HCT116 (cell line): ENCODE data around the gene TRIM37. TPM values are rescaled to one million over a fixed set of nuclear protein-coding genes. Genes with fewer than 3 reads are reported as not detected.

Experiments
- CEBPB ChIP-seq: IDR thresholded peaks from 2 replicates; pipeline ENCODE4 v1.6.1; 2012; ENCODE audit warnings: low read depth
- EGR1 ChIP-seq: IDR thresholded peaks from 2 replicates; pipeline ENCODE4 v1.6.1; 2012; ENCODE audit warnings: low read depth
- ELF1 ChIP-seq: IDR thresholded peaks from 2 replicates; pipeline ENCODE4 v1.6.1; 2012; ENCODE audit warnings: low read depth, borderline replicate concordance
- EZH2 ChIP-seq: fragments of 200-600 bp; sonication (generic); IDR thresholded peaks from 2 replicates; pipeline ENCODE4 v1.6.1; 2017; ENCODE audit warnings: antibody characterized with exemption, mixed run types
- EZH2phosphoT487 ChIP-seq: fragments of 200-600 bp; IDR thresholded peaks from 2 replicates; pipeline ENCODE4 v1.6.1; 2018; ENCODE audit warnings: antibody characterized with exemption, borderline replicate concordance
- FOSL1 ChIP-seq: IDR thresholded peaks from 2 replicates; pipeline ENCODE4 v1.6.1; 2012; ENCODE audit warnings: low read depth
- JUND ChIP-seq: IDR thresholded peaks from 2 replicates; pipeline ENCODE4 v1.6.1; 2012
- POLR2A ChIP-seq: IDR thresholded peaks from 2 replicates; pipeline ENCODE4 v1.7.0; 2011; ENCODE audit warnings: borderline replicate concordance; ENCODE audit not compliant: insufficient read depth, insufficient read length; ENCODE audit errors: extremely low read depth
- POLR2AphosphoS5 ChIP-seq: IDR thresholded peaks from 2 replicates; pipeline ENCODE4 v1.6.1; 2011; ENCODE audit warnings: mild to moderate bottlenecking, low read depth, low read length, moderate library complexity
- SP1 ChIP-seq: IDR thresholded peaks from 2 replicates; pipeline ENCODE4 v1.6.1; 2012; ENCODE audit warnings: low read depth
- SRF ChIP-seq: IDR thresholded peaks from 2 replicates; pipeline ENCODE4 v1.6.1; 2012; ENCODE audit warnings: low read depth
- TCF7L2 ChIP-seq: IDR thresholded peaks from 2 replicates; pipeline ENCODE4 v1.7.0; 2011; ENCODE audit warnings: borderline replicate concordance, inconsistent platforms; ENCODE audit not compliant: insufficient read depth, insufficient read length; ENCODE audit errors: extremely low read depth
- total RNA-seq: library from RNA; stranded (reverse); gene quantifications from one replicate; pipeline ENCODE4 v1.2.1, GENCODE V29; 2021; ENCODE audit not compliant: unreplicated experiment
- TF ChIP-seq, protein P1 (sequence below): IDR thresholded peaks from 2 replicates; pipeline ENCODE4 v1.6.1; 2012; ENCODE audit warnings: low read depth
- TF ChIP-seq, protein P2 (sequence below): IDR thresholded peaks from 2 replicates; pipeline ENCODE4 v1.6.1; 2012
- TF ChIP-seq, protein P3 (sequence below): IDR thresholded peaks from 2 replicates; pipeline ENCODE4 v1.6.1; 2012

The TRIM37 gene
- total RNA-seq, 1 experiment from 2014 or later, result 55.7 TPM

DNA sequence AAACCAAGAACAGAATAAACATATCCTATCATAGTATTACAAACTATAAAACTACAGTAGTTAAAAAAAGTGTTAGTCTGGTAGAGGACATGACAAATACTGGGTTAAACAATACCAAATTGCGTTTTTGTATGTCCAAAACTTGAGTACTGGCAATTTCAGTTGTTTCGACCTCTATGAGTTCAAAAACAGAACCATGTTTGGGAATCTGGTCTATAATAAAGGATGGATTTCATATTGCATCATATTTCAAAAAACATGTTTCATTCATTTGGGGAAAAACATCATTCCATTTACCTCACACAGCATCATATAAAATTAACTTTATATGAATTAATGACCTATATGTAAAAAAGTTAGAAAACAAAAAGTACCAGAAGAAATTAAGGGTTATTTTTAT lies 81.8 kb downstream of the TRIM37 start (continued):
- TF ChIP-seq, protein P1, sequence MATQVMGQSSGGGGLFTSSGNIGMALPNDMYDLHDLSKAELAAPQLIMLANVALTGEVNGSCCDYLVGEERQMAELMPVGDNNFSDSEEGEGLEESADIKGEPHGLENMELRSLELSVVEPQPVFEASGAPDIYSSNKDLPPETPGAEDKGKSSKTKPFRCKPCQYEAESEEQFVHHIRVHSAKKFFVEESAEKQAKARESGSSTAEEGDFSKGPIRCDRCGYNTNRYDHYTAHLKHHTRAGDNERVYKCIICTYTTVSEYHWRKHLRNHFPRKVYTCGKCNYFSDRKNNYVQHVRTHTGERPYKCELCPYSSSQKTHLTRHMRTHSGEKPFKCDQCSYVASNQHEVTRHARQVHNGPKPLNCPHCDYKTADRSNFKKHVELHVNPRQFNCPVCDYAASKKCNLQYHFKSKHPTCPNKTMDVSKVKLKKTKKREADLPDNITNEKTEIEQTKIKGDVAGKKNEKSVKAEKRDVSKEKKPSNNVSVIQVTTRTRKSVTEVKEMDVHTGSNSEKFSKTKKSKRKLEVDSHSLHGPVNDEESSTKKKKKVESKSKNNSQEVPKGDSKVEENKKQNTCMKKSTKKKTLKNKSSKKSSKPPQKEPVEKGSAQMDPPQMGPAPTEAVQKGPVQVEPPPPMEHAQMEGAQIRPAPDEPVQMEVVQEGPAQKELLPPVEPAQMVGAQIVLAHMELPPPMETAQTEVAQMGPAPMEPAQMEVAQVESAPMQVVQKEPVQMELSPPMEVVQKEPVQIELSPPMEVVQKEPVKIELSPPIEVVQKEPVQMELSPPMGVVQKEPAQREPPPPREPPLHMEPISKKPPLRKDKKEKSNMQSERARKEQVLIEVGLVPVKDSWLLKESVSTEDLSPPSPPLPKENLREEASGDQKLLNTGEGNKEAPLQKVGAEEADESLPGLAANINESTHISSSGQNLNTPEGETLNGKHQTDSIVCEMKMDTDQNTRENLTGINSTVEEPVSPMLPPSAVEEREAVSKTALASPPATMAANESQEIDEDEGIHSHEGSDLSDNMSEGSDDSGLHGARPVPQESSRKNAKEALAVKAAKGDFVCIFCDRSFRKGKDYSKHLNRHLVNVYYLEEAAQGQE, result no peak
- TF ChIP-seq EZH2phosphoT487 (no peak), JUND (no peak), EZH2 (no peak), POLR2A (no peak), SRF (no peak), SP1 (no peak), POLR2AphosphoS5 (no peak), FOSL1 (no peak), ELF1 (no peak), EGR1 (no peak), TCF7L2 (no peak), CEBPB (no peak)
- TF ChIP-seq, protein P2, sequence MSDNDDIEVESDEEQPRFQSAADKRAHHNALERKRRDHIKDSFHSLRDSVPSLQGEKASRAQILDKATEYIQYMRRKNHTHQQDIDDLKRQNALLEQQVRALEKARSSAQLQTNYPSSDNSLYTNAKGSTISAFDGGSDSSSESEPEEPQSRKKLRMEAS, result no peak
- TF ChIP-seq, protein P3, sequence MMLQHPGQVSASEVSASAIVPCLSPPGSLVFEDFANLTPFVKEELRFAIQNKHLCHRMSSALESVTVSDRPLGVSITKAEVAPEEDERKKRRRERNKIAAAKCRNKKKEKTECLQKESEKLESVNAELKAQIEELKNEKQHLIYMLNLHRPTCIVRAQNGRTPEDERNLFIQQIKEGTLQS, result no peak
